ENCODE data around the gene GAS2. TPM values are rescaled to one million over a fixed set of nuclear protein-coding genes. Genes with fewer than 3 reads are reported as not detected.
A peak's percentile ranks its signal among the peaks of the same experiment; 100 is the strongest.

The GAS2 gene
- total and polyA plus RNA-seq, 2 of the 4 experiments (the other 2 are of a cell fraction), result 0.51 to 0.90 TPM

DNA sequence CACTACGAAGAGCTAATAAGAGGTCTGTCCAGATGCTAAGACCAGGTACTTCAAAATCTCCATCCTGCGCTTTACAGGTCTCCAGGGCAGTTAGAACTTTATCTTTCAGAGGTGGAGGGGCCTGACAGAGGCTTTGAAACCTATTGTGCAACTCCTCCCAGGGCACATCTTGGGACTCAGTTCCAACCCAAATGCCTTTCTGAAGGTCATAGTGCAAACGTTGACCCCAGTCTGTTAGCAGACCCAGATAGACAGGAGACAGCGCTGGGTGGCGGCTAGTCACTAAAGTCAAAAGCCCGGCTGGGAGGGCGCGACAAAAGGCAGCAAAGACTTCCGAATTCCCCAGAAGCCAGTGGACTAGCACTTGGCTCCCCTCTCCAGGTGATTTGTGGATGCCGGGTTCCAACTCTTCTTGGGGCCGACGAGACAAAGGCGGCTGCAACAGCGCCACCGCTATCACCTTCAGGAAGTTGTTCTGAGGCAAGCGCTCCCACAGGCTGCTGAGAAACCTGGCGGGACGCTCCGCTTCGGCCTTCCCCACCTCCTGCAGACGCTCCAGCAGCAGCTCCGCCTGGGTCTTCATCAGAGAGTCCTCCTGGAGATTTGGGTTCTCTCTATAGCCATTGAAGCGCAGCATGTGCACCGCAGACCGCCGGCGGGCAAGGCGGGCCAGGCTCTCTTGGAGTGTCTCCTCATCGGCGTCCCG lies 41.5 kb upstream of the GAS2 start:
- WGBS, 2 experiments (ENCODE audit: extremely low coverage in 2 of 2, insufficient read length in 1 of 2), result 1% methylated on average over 24 of the region's 31 CpGs; no CpG with 5 or more reads in 1 of the 2 experiments
- H2BK20ac ChIP-seq (ENCODE audit: low read depth, low read length), result no peak overlapping the region
- peak; percentile 64 for ATAC-seq (ENCODE audit: low read depth)
- TF ChIP-seq SMC3 (IDR thresholded peaks at IDR 0.05; ENCODE audit: low read depth, low read length) (no peak), CEBPB (IDR thresholded peaks at IDR 0.05; ENCODE audit: low read depth, low read length) (peak; percentile 73)
- TF ChIP-seq, protein P1, sequence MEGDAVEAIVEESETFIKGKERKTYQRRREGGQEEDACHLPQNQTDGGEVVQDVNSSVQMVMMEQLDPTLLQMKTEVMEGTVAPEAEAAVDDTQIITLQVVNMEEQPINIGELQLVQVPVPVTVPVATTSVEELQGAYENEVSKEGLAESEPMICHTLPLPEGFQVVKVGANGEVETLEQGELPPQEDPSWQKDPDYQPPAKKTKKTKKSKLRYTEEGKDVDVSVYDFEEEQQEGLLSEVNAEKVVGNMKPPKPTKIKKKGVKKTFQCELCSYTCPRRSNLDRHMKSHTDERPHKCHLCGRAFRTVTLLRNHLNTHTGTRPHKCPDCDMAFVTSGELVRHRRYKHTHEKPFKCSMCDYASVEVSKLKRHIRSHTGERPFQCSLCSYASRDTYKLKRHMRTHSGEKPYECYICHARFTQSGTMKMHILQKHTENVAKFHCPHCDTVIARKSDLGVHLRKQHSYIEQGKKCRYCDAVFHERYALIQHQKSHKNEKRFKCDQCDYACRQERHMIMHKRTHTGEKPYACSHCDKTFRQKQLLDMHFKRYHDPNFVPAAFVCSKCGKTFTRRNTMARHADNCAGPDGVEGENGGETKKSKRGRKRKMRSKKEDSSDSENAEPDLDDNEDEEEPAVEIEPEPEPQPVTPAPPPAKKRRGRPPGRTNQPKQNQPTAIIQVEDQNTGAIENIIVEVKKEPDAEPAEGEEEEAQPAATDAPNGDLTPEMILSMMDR (conservative IDR thresholded peaks at IDR 0.05; ENCODE audit: low read depth, low read length), result peak; percentile 39
- peak overlapping the region; percentile 41 to 85; a peak in 3 of 4 replicates for H4K8ac ChIP-seq (ENCODE audit: low read depth in 2 of 2, low read length in 2 of 2)
- peak overlapping the region; percentile 42 for H3K4ac ChIP-seq (ENCODE audit: low read depth, low read length)
- no peaks in the 10 kb centered on the region for H3K9me3 ChIP-seq (ENCODE audit: control insufficient read depth, insufficient read depth, low read length)
- H3K18ac ChIP-seq (ENCODE audit: low read depth, low read length), result no peak overlapping the region
- no peaks in the 10 kb centered on the region for H3K36me3 ChIP-seq (ENCODE audit: control insufficient read depth, insufficient read depth, low read length)
- H2BK5ac ChIP-seq (ENCODE audit: low read depth, low read length, poor library complexity, severe bottlenecking), result no peak overlapping the region
- H3K14ac ChIP-seq (replicated peaks; ENCODE audit: low read depth, low read length), result peak overlapping the region; percentile 14; the same call in 1 of the 2 replicates
- H3K79me1 ChIP-seq (ENCODE audit: low read depth in 1 of 2, low read length in 2 of 2), result peaks cover 4 to 12% of the 10 kb centered on the region in 2 experiments; a peak in 3 of 4 replicates
- in situ Hi-C loops (cut with MboI; ENCODE audit: low sequenced_read_pairs) (no loop called here), dilution Hi-C loops (cut with HindIII; ENCODE audit: low sequenced_read_pairs, unreplicated experiment) (no loop called here), intact Hi-C loops (cut with micrococcal nuclease) (loop anchor here (5.0 kb wide), 1 partner anchor 202 kb away; the partner anchor contains the start of gene SVIP)
- H4K20me1 ChIP-seq (ENCODE audit: insufficient read depth, low read length), result no peaks in the 10 kb centered on the region
- H4K91ac ChIP-seq (ENCODE audit: insufficient read depth, low read depth, low read length), result peak overlapping the region; percentile 22
- peak overlapping the region; percentile 99 for H2AFZ ChIP-seq (replicated peaks; ENCODE audit: low read length, poor library complexity)
- H3K4me1 ChIP-seq (ENCODE audit: control insufficient read depth, insufficient read depth, low read length), result no peaks in the 10 kb centered on the region
- BruUV-seq (replicated peaks), result no TSS peak
- peak overlapping the region; percentile 28 for H4K5ac ChIP-seq (ENCODE audit: low read depth, low read length)
- peak overlapping the region; percentile 67 for H2AK9ac ChIP-seq (replicated peaks; ENCODE audit: low read depth, low read length, poor library complexity)
- ChIA-PET CTCF (no interaction called here), POLR2A (ENCODE audit: unreplicated experiment) (no interaction called here)
- H3K23ac ChIP-seq (ENCODE audit: low read depth, low read length), result peak overlapping the region; percentile 34; the same call in 1 of the 2 replicates
- no peak overlapping the region for H2BK120ac ChIP-seq (ENCODE audit: low read depth, low read length)
- peak overlapping the region; percentile 93 for H3K4me2 ChIP-seq (ENCODE audit: low read depth, low read length)
- no peaks in the 10 kb centered on the region for H3K27me3 ChIP-seq (ENCODE audit: control insufficient read depth, insufficient read depth, low read length)
- no peak overlapping the region for H2BK15ac ChIP-seq (ENCODE audit: low read depth, low read length)
- DNase-seq, result peak; percentile 60
- peak overlapping the region; percentile 71 for H3K27ac ChIP-seq (ENCODE audit: insufficient read depth, low read length)
- H2AK5ac ChIP-seq (ENCODE audit: low read depth, low read length), result no peak overlapping the region
- 0 out of 2 replicates have a peak overlapping the region, but pooled peaks have one; percentile 12 for H3K56ac ChIP-seq (ENCODE audit: extremely low read depth, insufficient read depth, low read length)
- H3K4me3 ChIP-seq (ENCODE audit: insufficient read depth, low read depth, low read length), result peak overlapping the region; percentile 83
- H3K9ac ChIP-seq (ENCODE audit: low read depth, low read length), result peak overlapping the region; percentile 59
- H3K9me1 ChIP-seq (ENCODE audit: insufficient read depth, low read length), result no peaks in the 10 kb centered on the region

All from IMR-90 (cell line).